IPS DF 6.9 (cell line): Measurements from ENCODE around the gene PFN1.

Experiments used
- DNase-seq: peaks from one replicate; pipeline ENCODE4 v3.0.0-alpha.2; 2013; ENCODE audit warnings: low read depth, low spot score
- H3K27ac ChIP-seq: one replicate; pipeline ENCODE4 v1.5.1; 2013; ENCODE audit warnings: low read length, control low read depth
- H3K27me3 ChIP-seq: 2 replicates; pipeline ENCODE4 v1.6.1; 2013; ENCODE audit warnings: mild to moderate bottlenecking, low read length; ENCODE audit not compliant: control insufficient read depth, insufficient read depth
- H3K36me3 ChIP-seq: 2 replicates; pipeline ENCODE4 v1.6.1; 2013; ENCODE audit warnings: low read length; ENCODE audit not compliant: control insufficient read depth, insufficient read depth
- H3K4me1 ChIP-seq: 2 replicates; pipeline ENCODE4 v1.6.1; 2013; ENCODE audit warnings: low read length; ENCODE audit not compliant: control insufficient read depth, insufficient read depth
- H3K4me3 ChIP-seq: 2 replicates; pipeline ENCODE4 v1.5.1; 2013; ENCODE audit warnings: mild to moderate bottlenecking, low read length
- H3K9me3 ChIP-seq: 2 replicates; pipeline ENCODE4 v1.6.1; 2013; ENCODE audit warnings: low read length, inconsistent platforms; ENCODE audit not compliant: control insufficient read depth, insufficient read depth
- WGBS: extraction: QIAGEN DNeasy Blood & Tissue Kit; methylation state at CpG from one replicate; pipeline ENCODE4 v1.1.7; 2013; ENCODE audit warnings: mixed read lengths, missing lambda C conversion rate; ENCODE audit not compliant: insufficient read length, insufficient coverage; 5-methylcytosine and 5-hydroxymethylcytosine counted together

The PFN1 gene

DNA sequence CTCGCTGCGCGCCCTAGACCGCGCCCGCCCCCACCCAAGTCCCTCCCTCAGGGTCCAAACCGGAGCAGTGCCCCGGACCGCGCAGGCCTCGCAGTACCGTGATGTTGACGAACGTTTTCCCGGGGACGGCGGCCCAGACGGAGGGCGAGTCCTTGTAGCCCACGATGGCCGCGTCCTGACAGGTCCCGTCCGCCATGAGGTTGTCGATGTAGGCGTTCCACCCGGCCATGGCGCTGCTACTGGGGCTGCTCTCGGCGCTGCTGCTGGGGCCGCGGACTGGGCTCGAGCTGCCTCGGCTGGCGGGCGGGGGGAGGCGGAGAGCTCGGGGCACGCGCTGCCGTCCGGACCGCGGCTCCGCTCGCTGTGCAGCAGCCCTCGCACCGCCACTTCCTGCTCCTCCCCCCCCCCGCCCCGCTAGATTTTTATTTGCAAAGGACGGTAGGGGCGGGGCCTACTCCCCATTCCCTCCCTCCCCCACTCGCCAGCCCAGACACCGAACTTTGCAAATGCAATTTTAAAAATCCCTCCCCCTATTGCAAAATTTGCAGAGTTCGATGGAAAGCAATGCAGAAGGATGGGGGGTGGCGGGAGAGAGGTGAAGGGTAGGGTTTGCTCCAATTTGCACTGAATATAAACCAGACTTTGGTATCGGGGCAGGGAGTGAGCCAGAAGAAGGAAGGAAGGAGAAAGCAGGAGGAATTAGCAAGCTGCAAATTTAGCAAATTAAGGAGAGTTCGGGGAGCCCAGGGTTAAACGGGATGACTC, at the start of gene PFN1:
PFN1 (minus strand) TSS at position 365 of the 765 bp plus-strand sequence; CDS start at position 229, 136 bp downstream.
- DNase-seq, result no peak
- Histone ChIP-seq H3K27ac (peak within 1 kb of the TSS; percentile 45), H3K4me3 (peak within 1 kb of the TSS; percentile 70), H3K4me1 (peaks cover 5% of the 10 kb centered on the region; the same call in 1 of the 2 replicates), H3K36me3 (peaks cover 19% of the 10 kb centered on the region), H3K27me3 (no peaks in the 10 kb centered on the region), H3K9me3 (no peaks in the 10 kb centered on the region)
- no CpG with 5 or more reads among the region's 59 CpGs for WGBS

DNA sequence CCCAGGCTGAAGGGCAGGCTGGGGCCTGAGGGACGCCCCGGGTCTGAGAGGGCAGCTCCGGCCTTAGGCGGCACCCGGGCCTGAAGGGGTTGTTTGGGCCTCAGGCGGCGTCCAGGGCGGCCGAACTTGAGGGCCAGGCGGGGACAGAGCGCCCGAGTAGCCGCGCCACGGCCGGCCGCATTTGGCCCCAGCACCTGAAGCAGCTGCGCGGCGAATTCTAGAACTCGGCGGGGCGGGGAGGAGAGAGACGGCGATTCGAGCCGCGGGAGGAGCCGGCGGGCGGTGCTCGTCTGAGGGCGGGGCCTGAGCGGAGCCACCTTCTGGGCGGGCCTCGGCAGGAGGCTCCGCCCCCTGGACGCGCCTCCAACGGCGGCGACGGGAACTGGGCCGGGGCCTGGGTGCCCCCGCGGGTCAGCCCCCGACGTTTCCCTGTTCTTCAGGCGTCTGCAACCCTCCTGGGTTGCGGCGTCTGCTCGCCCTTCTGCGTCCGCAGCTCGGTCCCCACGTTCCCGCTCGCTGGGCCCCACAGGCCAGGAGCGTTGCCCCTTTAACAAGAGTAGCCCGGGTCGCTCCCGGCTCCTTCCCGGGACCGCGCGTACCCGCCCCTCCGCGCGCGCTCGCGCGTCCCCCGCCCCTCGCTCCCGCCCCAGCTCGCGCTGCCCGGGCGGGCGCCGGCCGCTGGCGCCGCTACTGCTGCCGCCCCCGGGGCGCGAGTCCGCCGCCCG, 49.1 kb upstream of the PFN1 start, which contains the start of the genes INCA1 and KIF1C:
INCA1 (minus strand) TSS at position 221 of the 725 bp plus-strand sequence. CDS start 3,085 bp downstream, outside the sequence.
KIF1C (plus strand) TSS at position 649 of the 725 bp plus-strand sequence. CDS start 2,297 bp downstream, outside the sequence.
- no CpG with 5 or more reads among the region's 93 CpGs for WGBS
- Histone ChIP-seq H3K36me3 (peaks cover 13% of the 10 kb centered on the region), H3K27ac (no peak within 1 kb of the TSS), H3K9me3 (no peaks in the 10 kb centered on the region), H3K4me3 (peak within 1 kb of the TSS; percentile 71), H3K4me1 (0 out of 2 replicates have a peak, but pooled peaks cover 2% of the 10 kb centered on the region), H3K27me3 (no peaks in the 10 kb centered on the region)
- DNase-seq, result peak; percentile 60

DNA sequence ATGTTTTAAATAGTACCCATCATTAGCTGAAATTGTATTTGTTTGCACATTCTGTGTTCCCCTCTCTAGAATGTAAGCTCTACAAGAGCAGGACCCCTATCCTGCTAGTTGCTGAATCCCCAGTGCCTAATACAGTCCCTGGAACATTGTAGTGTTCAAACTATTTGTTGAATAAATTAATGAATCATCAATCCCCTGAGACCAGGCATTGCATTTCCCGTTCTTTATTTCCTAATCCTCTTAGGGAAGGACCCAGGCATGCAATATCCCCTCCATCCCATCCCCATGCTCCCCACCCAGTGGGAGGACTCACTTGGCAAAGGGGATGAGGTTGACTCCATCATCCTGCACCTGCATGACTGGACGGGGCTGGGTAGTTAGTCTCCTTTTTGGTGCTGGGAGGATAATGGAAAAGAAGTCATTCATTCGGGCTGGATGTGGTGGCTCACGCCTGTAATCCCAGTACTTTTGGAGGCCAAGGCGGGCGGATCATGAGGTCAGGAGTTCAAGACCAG, 45.8 kb upstream of the PFN1 start:
- Histone ChIP-seq H3K36me3 (no peaks in the 10 kb centered on the region), H3K4me3 (no peak overlapping the region), H3K27me3 (no peaks in the 10 kb centered on the region), H3K27ac (no peak overlapping the region), H3K9me3 (no peaks in the 10 kb centered on the region), H3K4me1 (no peaks in the 10 kb centered on the region)
- no peak for DNase-seq
- WGBS, result no CpG with 5 or more reads among the region's 6 CpGs

DNA sequence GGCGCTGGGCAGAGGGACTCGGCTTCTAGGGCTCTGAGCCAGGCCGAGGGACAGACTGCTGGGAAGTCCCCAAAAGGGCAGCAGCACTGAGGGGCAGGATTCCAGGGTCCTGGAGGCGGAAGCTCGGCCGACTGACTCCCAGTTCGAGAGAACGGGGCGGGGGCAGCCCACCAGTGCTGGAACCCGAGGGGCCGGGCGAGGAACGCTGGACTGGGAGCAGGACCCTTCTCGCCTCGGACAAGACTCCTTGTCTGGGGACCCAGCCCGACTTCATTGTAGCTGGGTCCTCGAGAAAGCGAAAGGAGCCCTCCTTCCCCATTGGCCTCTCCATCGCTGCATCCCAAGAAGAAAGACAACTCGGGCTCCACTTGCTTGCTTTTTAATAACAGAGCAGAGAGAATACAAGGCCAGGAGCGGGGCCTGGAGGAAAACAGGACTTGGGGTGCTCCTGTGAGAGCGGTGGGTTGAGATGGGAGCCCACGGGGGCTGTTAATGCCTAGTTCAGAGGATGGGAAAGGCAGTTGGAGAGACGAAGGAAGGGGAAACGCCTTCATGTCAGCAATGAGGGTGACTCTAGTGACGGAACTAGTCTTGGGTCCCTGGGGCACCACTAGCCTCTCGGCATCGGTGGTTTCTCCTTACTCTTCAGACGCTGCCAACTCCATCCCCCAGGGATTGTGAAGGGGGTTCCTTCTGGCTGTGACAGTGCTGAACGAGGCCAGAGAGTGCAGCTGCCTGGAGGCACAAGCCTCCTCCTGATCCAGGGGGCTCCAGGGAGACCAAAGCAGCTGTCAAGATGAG, 39.6 kb upstream of the PFN1 start:
- H3K27me3 ChIP-seq, result no peaks in the 10 kb centered on the region
- H3K4me3 ChIP-seq, result peak overlapping the region; percentile 74; the same call in 1 of the 2 replicates
- no peaks in the 10 kb centered on the region for H3K9me3 ChIP-seq
- H3K36me3 ChIP-seq, result no peaks in the 10 kb centered on the region
- whole genome bisulfite sequencing, result no CpG with 5 or more reads among the region's 30 CpGs
- H3K27ac ChIP-seq, result no peak overlapping the region
- DNase-seq, result no peak
- no peaks in the 10 kb centered on the region for H3K4me1 ChIP-seq

DNA sequence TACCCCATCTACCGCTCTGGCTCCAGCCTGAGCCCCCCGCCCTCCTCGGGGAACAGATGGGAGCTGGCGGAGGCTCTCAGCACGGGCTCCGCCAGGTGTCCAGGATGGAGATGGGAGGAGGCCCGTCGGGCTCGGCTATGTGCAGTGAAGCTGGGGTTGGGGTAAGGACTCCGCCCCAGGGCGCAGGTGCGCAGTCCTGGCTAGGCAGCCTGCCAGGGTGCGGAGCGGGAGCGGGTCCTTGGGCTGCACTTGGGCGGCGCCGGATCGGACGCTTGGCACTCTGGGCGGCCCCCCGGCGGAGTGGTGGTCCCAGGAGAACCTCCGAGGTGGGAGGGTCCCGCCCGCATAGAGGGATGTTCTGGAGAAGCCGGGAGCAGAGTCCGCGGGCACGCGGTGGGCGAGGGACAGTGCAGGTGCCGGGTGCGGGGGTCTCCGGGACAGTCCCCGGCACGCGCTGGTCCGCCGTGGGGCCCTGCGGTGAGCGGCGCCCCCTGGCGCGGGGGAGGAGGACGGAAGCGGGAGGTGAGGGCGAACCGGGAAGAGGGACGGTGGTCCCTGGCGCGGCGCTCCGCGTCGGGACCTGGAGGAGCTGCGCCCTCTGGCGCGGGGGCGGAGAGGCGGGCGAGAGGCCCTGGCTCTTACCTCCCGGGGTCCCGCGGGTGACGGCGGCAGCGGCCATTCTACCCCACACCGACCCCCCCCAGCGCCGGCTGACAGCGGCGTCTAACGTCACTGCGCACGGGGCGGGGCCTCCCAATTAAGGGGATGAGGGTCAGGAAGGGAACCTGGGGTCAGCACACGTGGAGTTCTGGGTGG, 38.8 kb upstream of the PFN1 start, which contains the start of gene CAMTA2:
CAMTA2 (minus strand) TSS at position 725 of the 816 bp plus-strand sequence. CDS start 1,453 bp downstream, outside the sequence.
- no peaks in the 10 kb centered on the region for H3K27me3 ChIP-seq
- H3K4me1 ChIP-seq, result no peaks in the 10 kb centered on the region
- peak within 1 kb of the TSS; percentile 74; the same call in 1 of the 2 replicates for H3K4me3 ChIP-seq
- WGBS, result no CpG with 5 or more reads among the region's 78 CpGs
- no peak for DNase-seq
- H3K36me3 ChIP-seq, result no peaks in the 10 kb centered on the region
- H3K27ac ChIP-seq, result no peak within 1 kb of the TSS
- no peaks in the 10 kb centered on the region for H3K9me3 ChIP-seq

DNA sequence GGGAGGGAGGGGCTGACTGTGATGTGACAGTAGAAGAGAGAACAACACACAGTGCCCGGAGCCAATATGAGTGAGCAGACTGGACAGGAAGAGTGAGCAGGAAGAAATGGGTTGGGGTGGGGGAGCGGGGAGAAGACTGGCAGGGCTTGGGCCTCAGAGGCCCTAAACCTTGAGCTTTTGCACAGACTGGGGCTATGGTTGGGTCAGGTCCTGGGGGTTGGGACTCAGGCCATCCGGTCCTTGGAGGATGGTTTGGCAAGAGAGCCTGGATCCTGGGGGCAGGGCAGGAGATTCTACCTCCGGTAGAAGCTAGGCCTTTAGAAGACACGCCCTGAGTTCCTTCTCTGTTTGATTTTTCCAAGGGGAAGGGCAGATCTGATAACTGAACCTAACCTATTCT, 38.1 kb upstream of the PFN1 start:
- Histone ChIP-seq H3K9me3 (no peaks in the 10 kb centered on the region), H3K4me3 (peak overlapping the region; percentile 74; the same call in 1 of the 2 replicates), H3K36me3 (no peaks in the 10 kb centered on the region), H3K27me3 (no peaks in the 10 kb centered on the region), H3K27ac (no peak overlapping the region), H3K4me1 (no peaks in the 10 kb centered on the region)
- no CpG with 5 or more reads among the region's 5 CpGs for WGBS
- no peak for DNase-seq

DNA sequence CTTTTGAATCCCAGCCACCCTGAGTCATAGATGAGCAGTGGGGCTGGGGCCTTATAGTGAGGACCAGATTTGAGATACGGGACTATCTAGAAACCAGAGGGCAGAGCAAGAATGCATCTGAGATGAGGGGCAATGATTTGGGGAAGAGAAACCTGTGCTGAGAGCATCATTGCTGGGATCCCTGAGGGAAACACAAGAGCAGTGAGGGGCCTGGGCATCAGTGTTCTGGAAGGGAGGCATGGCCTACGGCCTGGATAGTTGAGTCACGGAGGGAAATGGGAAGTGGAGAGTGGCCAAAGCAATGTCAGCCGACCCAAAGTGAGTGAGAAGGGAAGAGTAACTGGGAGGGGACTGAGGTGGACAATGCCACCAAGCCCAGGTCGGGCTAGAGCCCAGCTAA, 34.0 kb upstream of the PFN1 start:
- no peaks in the 10 kb centered on the region for H3K36me3 ChIP-seq
- no peaks in the 10 kb centered on the region for H3K4me1 ChIP-seq
- no peak for DNase-seq
- no CpG with 5 or more reads among the region's 5 CpGs for WGBS
- no peaks in the 10 kb centered on the region for H3K9me3 ChIP-seq
- H3K27ac ChIP-seq, result no peak overlapping the region
- H3K4me3 ChIP-seq, result no peak overlapping the region
- no peaks in the 10 kb centered on the region for H3K27me3 ChIP-seq

DNA sequence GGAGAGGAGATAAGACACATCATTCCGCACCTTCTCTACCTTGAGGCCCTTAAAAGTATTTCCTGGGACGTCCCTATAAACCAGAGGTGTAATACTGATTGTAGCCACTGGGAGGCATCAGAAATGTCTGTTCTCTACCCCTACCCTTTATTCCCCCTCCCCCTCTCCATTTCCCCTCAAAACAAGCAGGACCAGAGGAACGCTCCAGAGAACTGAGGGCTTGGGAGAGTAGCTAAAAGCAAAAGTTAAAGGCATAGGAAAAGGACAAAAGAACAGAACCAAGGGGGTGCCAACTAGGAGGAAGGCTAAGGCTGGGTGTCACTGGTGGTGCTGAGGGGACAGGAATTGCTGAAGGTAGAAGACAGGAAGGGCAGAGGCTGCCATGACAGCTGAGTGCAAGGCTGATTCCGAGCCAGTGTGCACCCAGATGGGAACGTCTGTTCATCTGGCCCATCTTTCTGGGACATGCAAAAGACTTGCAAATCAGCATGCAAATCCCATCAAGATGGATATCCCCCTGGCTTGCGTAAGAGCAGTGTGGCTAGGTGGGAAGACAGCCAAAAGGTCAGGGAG, 32.4 kb upstream of the PFN1 start:
- H3K27ac ChIP-seq, result no peak overlapping the region
- no peak overlapping the region for H3K4me3 ChIP-seq
- no peaks in the 10 kb centered on the region for H3K9me3 ChIP-seq
- DNase-seq, result no peak
- H3K4me1 ChIP-seq, result no peaks in the 10 kb centered on the region
- no peaks in the 10 kb centered on the region for H3K36me3 ChIP-seq
- whole genome bisulfite sequencing, result no CpG with 5 or more reads among the region's 6 CpGs
- H3K27me3 ChIP-seq, result no peaks in the 10 kb centered on the region

DNA sequence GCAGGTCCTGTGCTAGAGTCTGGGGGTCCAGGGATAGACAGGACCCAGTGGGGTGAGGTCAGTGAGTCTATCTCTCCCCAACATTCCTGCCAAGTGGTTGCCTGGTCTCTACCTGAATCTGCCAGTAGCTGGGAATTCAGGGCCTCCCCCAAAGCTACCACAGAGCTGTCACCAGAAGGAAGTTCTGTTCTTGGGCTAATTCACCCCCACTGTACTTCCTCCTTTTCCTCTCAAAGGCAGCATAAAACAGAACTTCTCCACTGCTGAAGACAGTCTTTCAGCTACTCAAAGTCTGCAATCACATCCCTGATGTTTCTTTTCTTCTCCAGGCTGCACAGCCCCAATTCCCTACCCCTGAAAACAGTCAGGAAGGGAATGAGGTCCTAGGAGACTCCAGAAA, 30.4 kb upstream of the PFN1 start:
- DNase-seq, result no peak
- Histone ChIP-seq H3K9me3 (no peaks in the 10 kb centered on the region), H3K4me1 (no peaks in the 10 kb centered on the region), H3K36me3 (no peaks in the 10 kb centered on the region), H3K27ac (no peak overlapping the region), H3K4me3 (no peak overlapping the region), H3K27me3 (no peaks in the 10 kb centered on the region; the same call in 1 of the 2 replicates)
